Epithelial cell of esophagus (primary cell): ENCODE measurements around the gene MRS2.
"Not testable (repeated sequence)": the region's sequence is repeated elsewhere in the genome, so short reads cannot be mapped to it uniquely, and the experiment has no call there.

ENCODE experiments used
- DNase-seq: peaks from one replicate; pipeline ENCODE4 v3.0.0; 2010; ENCODE audit warnings: low read depth
- H3K4me3 ChIP-seq: 2 replicates; pipeline ENCODE4 v1.5.1; 2011; ENCODE audit warnings: mild to moderate bottlenecking, low read length, control low read depth
- CTCF ChIP-seq: IDR thresholded peaks from 2 replicates; pipeline ENCODE4 v1.5.1; 2011; ENCODE audit warnings: low read depth, mild to moderate bottlenecking, low read length, control low read depth, inconsistent platforms; ENCODE audit not compliant: insufficient read depth; ENCODE audit errors: missing control alignments

Gene MRS2

GRCh38 chr6:24401458-24401857 lies 1.3 kb upstream of the MRS2 start:
- DNase-seq: no peak
- H3K4me3 ChIP-seq: no peak overlapping the region
- no peak for TF ChIP-seq CTCF

GRCh38 chr6:24403501-24403824 lies 727 bp downstream of the MRS2 start:
- H3K4me3 ChIP-seq: peak overlapping the region; percentile 95
- TF ChIP-seq CTCF: no peak

GRCh38 chr6:24405262-24405661 lies 2.5 kb downstream of the MRS2 start:
- TF ChIP-seq CTCF: no peak
- H3K4me3 ChIP-seq: no peak overlapping the region
- DNase-seq: no peak

More at GRCh38 chr6:24403501-24403824, 727 bp downstream of the MRS2 start:
- peak; percentile 22 for DNase-seq

- TF ChIP-seq CTCF: no peak
- no peak overlapping the region for H3K4me3 ChIP-seq
- no peak for DNase-seq
These were observed 6.1 kb downstream of the MRS2 start for GRCh38 chr6:24408719-24409410.

- no peak overlapping the region for H3K4me3 ChIP-seq
- no peak for TF ChIP-seq CTCF
- no peak for DNase-seq
These were observed 7.9 kb downstream of the MRS2 start for GRCh38 chr6:24410622-24411021.

GRCh38 chr6:24412294-24412693 lies 9.6 kb downstream of the MRS2 start:
- DNase-seq: no peak
- TF ChIP-seq CTCF: no peak
- no peak overlapping the region for H3K4me3 ChIP-seq

- not testable (repeated sequence) for H3K4me3 ChIP-seq, DNase-seq
These were observed 11.8 kb downstream of the MRS2 start for GRCh38 chr6:24414531-24414930.

GRCh38 chr6:24415753-24416152 lies 13.0 kb downstream of the MRS2 start:
- no peak for DNase-seq
- TF ChIP-seq CTCF: no peak
- no peak overlapping the region for H3K4me3 ChIP-seq
